ENCODE data around the gene GLIS1. TPM values are rescaled to one million over a fixed set of nuclear protein-coding genes. Genes with fewer than 3 reads are reported as not detected.

The GLIS1 gene
- total and polyA plus RNA-seq, 2 donors (not counting 3 experiments of a cell fraction or from before 2014, with no cell fraction given): not detected

DNA sequence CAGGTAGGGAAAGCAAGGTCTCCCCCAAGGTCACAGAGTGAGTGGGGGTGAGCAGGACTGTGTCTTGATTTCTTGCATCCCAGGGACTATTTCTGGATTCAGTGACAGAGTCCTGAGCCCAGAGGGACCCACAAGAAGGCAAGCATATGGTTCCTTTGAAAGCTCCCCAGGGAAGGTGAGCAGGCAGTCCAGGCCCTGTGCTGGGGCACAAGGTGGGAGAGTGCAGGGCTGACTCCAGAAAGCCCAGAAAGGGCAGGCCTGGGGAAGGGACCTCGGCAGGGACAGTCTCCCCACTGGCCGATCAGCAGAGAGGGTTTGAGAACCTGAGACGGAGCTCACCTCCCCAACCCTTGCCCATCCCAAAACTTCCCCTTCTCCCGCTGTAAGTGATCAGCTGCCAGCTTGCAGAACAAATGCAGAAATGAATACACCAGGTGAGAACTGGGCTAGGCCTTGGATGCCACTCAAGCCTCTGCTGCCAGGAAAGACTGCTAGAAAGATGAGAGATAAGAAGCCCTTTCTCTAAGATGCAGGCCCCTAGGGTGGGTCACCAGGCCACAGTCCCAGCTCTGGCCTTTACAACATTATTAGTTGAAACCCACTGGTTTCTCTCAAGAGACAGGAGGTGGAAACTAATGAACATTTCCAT is 121.0 kb downstream of the GLIS1 start:
- Histone ChIP-seq H2AFZ (ENCODE audit: low read depth, low read length) (no peak overlapping the region), H3K4me3 (replicated peaks in 1 of 3; ENCODE audit: insufficient read depth in 1 of 3, low read depth in 1 of 3, low read length in 3 of 3) (no peak overlapping the region), H3K4me2 (ENCODE audit: insufficient read depth, low read length) (no peak overlapping the region), H3K9me3 (replicated peaks; ENCODE audit: control insufficient read depth, insufficient read depth, low read length) (no peaks in the 10 kb centered on the region), H3K36me3 (ENCODE audit: control insufficient read depth in 2 of 2, extremely low read depth in 1 of 2, insufficient read depth in 2 of 2, low read length in 2 of 2) (no peaks in the 10 kb centered on the region), H4K20me1 (replicated peaks; ENCODE audit: control insufficient read depth, extremely low read depth, insufficient read depth, low read length) (no peaks in the 10 kb centered on the region), H3K9me1 (replicated peaks; ENCODE audit: control insufficient read depth, extremely low read depth, insufficient read depth, low read length) (no peaks in the 10 kb centered on the region), H3K9ac (replicated peaks; ENCODE audit: extremely low read depth, insufficient read depth, low read length) (no peak overlapping the region), H3K27me3 (ENCODE audit: control insufficient read depth in 2 of 2, insufficient read depth in 2 of 2, low read length in 2 of 2) (peaks cover 0 to 2% of the 10 kb centered on the region in 2 experiments), H3K27ac (ENCODE audit: insufficient read depth, low read depth, low read length) (no peak overlapping the region), H3K4me1 (ENCODE audit: control insufficient read depth, extremely low read depth, insufficient read depth, low read length) (no peaks in the 10 kb centered on the region), H3K79me2 (ENCODE audit: control insufficient read depth, insufficient read depth, low read length) (no peaks in the 10 kb centered on the region)
- ChIA-PET CTCF (no interaction called here), POLR2A (no interaction called here)
- no peak for DNase-seq (ENCODE audit: low read depth, low spot score)
- TF ChIP-seq GATA2 (IDR thresholded peaks at IDR 0.05; ENCODE audit: insufficient read depth, insufficient read length, low read depth, low read length) (no peak), POLR2A (IDR thresholded peaks at IDR 0.05; ENCODE audit: low read depth, low read length) (no peak), MYC (IDR thresholded peaks at IDR 0.05; ENCODE audit: low read depth, low read length) (no peak), JUN (IDR thresholded peaks at IDR 0.05; ENCODE audit: borderline replicate concordance, insufficient read depth, insufficient read length, low read depth) (no peak), MAX (IDR thresholded peaks at IDR 0.05; ENCODE audit: insufficient read depth, insufficient read length) (no peak), EZH2 (IDR thresholded peaks at IDR 0.05; ENCODE audit: borderline replicate concordance, low read depth, low read length, severe bottlenecking) (no peak), FOS (IDR thresholded peaks at IDR 0.05; ENCODE audit: borderline replicate concordance, insufficient read depth, low read length) (no peak), POLR2AphosphoS5 (IDR thresholded peaks at IDR 0.05; ENCODE audit: insufficient read depth, low read depth, low read length) (no peak)
- TF ChIP-seq, protein P1, sequence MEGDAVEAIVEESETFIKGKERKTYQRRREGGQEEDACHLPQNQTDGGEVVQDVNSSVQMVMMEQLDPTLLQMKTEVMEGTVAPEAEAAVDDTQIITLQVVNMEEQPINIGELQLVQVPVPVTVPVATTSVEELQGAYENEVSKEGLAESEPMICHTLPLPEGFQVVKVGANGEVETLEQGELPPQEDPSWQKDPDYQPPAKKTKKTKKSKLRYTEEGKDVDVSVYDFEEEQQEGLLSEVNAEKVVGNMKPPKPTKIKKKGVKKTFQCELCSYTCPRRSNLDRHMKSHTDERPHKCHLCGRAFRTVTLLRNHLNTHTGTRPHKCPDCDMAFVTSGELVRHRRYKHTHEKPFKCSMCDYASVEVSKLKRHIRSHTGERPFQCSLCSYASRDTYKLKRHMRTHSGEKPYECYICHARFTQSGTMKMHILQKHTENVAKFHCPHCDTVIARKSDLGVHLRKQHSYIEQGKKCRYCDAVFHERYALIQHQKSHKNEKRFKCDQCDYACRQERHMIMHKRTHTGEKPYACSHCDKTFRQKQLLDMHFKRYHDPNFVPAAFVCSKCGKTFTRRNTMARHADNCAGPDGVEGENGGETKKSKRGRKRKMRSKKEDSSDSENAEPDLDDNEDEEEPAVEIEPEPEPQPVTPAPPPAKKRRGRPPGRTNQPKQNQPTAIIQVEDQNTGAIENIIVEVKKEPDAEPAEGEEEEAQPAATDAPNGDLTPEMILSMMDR (IDR thresholded peaks at IDR 0.05; ENCODE audit: extremely low read depth in 1 of 2, insufficient read depth in 1 of 2, low read depth in 1 of 2, low read length in 2 of 2): no peak
- intact Hi-C loops (cut with micrococcal nuclease) (no loop called here), dilution Hi-C loops (cut with MboI; ENCODE audit: extremely low pct_ligation_motif_present, low sequenced_read_pairs) (no loop called here)
- BruUV-seq (replicated peaks): no TSS peak
- no peak for FAIRE-seq
